ENCODE results near the gene CAPS2.

DNA sequence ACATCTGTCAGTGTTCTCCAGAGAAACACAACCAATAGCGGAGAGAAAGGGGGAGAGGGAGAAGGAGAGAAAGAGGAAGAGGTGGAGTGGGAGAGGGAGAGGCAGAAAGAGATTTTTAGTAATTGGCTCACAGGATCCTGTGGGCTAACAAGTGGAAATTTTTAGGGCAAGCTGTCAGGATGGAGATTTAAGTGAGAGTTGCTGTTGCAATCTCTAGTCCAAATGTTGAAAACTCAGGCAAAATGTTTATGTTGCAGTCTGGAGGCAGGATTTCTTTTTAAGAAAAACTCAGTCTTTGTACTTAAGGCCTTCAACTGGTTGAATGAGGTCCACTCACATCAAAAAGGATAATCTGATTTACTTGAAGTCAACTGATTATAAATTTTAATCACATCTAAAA, 48.2 kb upstream of the CAPS2 start:
- TF ChIP-seq, protein P1, sequence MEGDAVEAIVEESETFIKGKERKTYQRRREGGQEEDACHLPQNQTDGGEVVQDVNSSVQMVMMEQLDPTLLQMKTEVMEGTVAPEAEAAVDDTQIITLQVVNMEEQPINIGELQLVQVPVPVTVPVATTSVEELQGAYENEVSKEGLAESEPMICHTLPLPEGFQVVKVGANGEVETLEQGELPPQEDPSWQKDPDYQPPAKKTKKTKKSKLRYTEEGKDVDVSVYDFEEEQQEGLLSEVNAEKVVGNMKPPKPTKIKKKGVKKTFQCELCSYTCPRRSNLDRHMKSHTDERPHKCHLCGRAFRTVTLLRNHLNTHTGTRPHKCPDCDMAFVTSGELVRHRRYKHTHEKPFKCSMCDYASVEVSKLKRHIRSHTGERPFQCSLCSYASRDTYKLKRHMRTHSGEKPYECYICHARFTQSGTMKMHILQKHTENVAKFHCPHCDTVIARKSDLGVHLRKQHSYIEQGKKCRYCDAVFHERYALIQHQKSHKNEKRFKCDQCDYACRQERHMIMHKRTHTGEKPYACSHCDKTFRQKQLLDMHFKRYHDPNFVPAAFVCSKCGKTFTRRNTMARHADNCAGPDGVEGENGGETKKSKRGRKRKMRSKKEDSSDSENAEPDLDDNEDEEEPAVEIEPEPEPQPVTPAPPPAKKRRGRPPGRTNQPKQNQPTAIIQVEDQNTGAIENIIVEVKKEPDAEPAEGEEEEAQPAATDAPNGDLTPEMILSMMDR (IDR thresholded peaks at IDR 0.05; ENCODE audit: poor library complexity, severe bottlenecking), result no peak
- TF ChIP-seq EP300 (conservative IDR thresholded peaks at IDR 0.05; ENCODE audit: poor library complexity, severe bottlenecking) (no peak), POLR2AphosphoS5 (IDR thresholded peaks at IDR 0.05) (no peak), TAF1 (IDR thresholded peaks at IDR 0.05; ENCODE audit: low read depth) (no peak), EZH2 (IDR thresholded peaks at IDR 0.05; ENCODE audit: borderline replicate concordance, insufficient read depth, low read length, poor library complexity, severe bottlenecking) (no peak)

Measured in neural cell (in vitro differentiated cells).